Stimulated activated CD4-positive, alpha-beta T cell treated with anti-CD3 and anti-CD28 coated beads, Interleukin-4, amount 100 ng/mL, for 48 hours (primary cell): ENCODE data around the gene MRPL43.
A peak's percentile ranks its signal among the peaks of the same experiment; 100 is the strongest.
"Not testable (repeated sequence)": the region's sequence is repeated elsewhere in the genome, so short reads cannot be mapped to it uniquely, and the experiment has no call there.

Experiments
- DNase-seq, 2 donors: peaks; one replicate each; pipeline ENCODE4 v3.0.0-alpha.2; 2020; ENCODE audit warnings: low read depth in 2 of 2

Gene MRPL43

DNA sequence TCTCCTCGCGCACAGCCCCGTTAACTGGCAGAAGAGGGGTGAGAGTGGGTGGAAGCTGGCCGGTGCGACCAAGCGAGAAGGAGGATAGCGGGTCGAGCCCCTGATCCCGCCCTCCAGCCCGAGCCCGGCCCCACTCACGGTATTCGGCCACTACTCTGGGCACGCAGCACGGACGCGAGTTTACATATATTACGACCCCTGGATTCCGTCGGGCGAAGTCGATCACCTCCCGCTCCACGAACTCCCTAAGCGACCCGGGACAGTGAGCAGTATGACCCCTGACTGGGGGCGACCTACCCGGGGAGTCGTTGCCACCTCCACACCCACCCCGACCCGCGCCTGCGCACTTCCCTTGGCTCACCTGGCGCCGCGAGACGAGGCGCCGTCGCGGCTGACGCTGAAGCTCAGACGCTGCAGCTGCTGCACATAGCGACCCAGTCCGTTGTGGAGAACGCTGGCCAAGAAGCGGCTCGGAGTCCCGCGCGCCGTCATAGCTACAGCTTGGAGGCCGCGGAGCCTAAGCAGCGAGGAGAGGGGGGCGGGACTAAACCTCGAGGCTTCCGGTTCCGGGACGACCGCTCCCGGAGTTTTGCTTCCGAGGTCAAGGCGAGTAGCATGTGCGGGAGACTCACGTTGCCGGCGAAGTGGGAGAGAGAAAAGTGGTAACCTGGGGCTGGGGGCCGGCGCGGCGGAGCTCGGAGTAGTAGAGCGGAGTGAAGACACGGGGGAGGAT is at the start of gene MRPL43, which contains the start of gene TWNK:
Gene MRPL43, minus strand, starts transcription at position 546 of the 733 bp plus-strand sequence. Its CDS starts 54 bp downstream, at position 492.
Gene TWNK, plus strand, starts transcription at position 592 of the 733 bp plus-strand sequence. CDS start 668 bp downstream, outside the sequence.
- peak; percentile 78 to 83 for DNase-seq

DNA sequence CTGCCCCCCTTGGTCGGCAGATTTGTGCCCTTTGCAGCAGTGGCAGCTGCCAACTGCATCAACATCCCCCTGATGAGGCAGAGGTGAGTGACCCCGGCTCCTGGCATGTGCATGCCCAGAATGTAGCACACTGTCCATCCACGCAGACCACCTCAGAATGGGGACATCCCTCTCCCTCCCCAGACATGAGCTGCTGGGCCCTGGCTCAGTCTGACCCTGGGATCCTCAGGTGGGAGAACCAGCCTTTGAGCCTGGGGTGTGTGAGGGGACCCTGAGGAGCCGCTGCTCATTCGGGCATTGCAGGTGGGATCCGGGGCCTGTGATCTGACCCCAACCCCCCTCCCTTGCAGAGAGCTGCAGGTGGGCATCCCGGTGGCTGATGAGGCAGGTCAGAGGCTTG is 49.4 kb upstream of the MRPL43 start:
- no peak for DNase-seq

DNA sequence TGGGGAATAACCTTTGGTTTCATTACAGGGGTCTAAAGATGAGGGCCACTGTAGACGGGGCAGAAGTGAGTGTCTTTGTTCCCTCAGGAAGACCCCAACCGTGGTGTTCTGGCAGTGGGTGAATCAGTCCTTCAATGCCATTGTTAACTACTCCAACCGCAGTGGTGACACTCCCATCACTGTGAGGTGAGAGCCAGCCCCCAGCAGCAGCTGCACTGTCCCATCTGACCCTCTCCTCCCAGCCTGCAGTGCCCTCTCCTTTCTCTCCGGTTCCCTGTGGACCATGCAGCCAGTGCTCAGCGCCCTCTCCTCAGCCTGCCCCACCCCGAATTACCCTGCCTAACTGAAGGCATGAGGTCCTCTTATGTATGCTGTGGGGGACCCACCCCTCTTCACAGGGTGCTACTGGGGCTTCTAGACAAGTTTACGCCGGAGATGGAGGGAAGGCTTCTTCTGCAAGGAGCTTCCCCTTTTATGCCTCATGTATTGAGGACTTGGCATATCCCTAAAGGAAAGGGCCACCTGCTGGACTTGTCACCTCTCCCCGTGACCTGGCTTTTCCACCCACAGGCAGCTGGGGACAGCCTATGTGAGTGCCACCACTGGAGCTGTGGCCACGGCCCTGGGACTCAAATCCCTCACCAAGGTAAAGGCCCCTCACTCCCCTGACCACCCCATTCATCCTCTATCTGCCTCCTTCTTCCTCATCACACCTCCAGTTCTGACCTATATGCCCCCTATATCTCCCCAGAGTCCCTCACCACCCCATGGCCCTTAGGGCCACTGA is 48.8 kb upstream of the MRPL43 start:
- DNase-seq = no peak

DNA sequence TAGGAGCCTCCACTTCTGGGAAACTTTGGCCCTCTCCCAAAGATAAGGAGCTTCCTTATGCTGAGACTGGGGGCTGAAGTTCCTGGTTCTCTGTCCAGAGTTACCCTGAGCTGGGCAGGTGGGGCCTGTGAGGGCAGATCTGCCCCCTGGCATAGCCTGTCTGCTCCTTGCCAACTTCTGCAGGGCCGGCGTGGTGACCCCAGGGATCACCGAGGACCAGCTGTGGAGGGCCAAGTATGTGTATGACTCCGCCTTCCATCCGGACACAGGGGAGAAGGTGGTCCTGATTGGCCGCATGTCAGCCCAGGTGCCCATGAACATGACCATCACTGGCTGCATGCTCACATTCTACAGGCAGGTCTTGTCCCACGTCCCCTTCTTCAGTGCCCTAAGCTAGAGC is 48.0 kb upstream of the MRPL43 start:
- no peak for DNase-seq

DNA sequence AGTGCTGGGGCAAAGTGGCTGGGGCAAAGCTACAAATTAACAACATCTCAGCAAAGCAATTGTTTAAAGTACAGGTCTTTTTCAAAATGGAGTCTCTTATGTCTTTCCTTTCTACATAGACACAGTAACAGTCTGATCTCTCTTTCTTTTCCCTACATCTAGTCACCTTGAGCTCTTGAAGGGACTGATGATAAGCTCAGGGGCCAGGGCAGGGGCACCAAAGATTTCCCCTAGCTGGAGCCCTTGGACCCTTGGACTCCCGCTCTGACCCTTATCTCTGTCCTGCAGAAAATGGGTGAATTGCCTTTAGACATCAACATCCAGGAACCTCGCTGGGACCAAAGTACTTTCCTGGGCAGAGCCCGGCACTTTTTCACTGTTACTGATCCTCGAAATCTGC is 47.1 kb upstream of the MRPL43 start:
- DNase-seq = not testable (repeated sequence)

DNA sequence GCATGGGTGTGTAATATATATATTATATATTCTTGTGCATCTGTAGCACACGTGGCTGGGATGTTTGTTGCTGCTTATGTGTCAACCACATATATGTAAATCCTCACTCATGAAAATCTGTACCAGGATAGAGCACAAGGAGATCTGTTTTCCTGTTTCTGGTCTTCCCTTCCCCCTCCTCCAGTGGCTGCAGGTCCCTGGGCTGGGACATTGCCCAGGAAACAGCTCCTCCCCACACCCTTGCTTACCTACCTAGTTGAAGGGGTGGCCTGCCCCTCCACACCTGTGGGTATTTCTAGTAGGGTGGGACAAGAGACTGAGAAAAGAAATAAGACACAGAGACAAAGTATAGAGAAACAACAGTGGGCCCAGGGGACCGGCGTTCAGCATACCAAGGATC is 46.0 kb upstream of the MRPL43 start:
- no peak for DNase-seq

DNA sequence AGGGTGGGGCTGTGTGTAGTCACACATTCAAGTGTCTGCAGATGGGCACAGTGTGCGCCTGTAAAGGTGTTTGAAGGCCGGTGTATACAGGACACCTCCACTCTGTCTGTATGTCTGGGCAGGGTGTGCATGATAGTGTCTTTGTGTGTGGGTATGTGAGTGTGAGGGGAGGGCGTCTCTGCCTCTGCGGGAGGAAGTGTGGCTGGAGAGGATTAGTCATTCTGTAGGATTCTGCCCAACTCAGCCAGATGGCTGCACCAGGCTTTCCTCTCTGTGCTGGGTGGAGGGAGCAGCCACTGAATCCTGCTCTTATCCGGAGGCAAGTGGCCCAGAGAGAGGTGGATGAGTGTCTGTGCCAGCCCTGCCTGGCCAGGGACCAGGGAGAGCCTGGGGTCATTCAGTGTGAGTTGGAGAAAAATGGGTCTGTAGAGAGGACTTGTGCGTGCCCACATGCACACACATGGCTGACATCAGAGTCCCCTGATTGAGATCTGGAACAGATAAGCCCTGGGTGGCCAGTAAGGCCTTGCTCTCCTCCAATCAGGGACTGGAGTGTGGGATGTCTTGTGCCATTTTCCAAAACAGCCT is 45.4 kb upstream of the MRPL43 start:
- peak; percentile 22 to 55 for DNase-seq

DNA sequence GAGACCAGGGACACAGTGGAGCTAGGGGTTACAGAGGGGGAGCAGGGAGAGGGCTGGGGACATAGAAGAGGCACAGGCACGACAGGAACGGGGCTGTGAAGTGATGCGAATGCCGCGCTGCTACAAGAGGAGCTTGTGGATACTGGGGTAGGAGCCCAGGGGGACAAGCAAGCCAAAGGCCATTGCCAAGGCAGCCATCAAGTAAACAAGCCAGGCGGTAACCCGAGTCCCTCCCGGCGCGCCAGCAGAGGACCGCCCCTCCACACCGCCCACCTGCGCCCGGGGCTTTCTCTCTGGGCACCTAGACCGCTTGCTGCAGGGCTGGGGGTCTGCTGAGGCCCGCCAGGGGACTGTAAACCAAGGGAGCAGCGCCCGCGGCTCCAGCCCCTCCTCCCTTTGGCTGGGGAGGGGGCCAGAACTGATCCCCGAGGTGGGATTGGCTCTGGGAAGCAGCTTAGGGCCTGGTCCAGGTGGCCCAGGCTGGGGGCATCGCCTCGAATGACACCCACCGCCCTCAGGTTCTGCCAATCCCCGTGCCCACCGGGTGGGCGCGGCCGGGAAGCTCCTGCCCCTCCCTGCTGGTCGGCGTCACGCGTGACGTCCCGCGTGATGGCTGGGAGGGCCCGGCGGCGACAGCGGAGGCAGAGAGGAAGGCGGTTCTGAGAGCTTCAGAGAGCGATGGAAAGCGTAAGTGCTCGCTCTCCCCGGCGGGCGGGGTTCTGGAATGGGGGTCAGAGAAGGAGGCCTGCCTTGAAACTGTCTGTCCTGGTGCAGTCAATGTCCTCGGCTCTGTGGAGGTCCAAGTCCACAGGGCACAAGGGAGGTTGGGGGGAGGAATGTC is 44.7 kb upstream of the MRPL43 start:
- DNase-seq = peak; percentile 62 to 63

DNA sequence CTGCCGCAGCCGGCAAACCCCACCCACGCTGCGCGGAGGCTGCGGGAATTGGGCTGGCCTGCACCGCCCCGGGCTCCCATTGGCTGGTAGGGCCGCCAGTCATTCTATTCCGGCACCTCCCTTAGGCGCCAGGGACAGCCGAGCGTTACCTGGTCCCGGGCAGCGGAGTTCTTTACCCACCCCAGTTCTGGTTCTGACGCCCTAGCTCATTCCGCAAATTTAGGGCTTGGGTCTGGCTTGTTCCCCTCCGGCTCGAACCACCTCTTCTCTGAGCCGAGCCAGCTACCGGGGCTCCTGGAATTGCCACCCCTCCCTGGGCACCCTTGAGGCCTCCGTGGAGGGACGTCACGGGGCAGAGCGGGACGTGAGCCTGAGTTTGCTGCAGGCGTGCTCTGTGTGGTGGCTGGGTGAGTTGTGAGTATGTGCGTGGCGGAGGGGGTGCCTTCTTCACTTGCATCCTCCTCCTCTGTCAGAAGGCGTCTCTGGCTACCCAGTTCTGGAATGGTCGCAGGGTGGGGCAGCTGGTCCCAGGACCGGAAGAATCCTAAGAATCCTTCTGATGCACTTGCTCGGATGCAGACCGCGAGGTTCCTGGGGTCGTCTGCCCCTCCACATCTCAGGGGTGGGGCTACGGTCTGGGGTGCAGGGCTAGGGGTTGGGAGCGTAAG is 44.0 kb upstream of the MRPL43 start, which contains the start of the genes PDZD7 and SFXN3:
Gene PDZD7, minus strand, starts transcription at position 2 of the 668 bp plus-strand sequence. CDS start 910 bp downstream, outside the sequence.
Gene SFXN3, plus strand, starts transcription at position 107 of the 668 bp plus-strand sequence. CDS start 3,461 bp downstream, outside the sequence.
- DNase-seq = peak; percentile 97 to 98

DNA sequence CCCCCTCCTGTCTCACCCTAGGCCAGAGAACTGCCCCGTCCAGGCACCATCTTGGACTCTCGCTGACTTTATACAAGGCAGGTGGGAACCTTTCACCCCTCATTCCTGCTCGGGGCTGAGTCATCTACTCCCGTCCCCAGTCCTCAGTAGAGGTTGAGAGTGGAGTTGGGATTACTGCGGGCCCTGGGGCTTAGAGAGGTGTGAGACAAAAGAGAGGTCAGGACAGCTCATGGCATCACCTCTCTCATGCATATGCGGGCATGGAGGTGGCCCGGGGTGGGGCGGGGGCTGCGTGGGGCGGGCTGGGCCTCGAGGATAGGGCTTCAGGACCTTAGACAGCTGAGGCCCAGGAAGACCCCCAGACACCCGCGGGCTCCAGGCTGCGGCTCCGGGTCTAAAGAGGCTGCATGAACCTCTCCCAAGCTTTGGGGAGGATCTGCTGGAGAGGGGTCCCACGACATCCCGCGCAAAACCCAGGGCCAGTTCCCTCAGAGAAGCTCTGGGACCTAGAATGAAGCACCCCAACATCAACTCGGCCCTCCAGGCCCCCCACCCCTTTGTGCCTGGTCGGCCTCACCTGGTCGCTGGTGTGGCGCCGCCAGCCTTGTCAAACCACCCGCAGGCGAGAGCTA is 43.3 kb upstream of the MRPL43 start:
- no peak for DNase-seq

DNA sequence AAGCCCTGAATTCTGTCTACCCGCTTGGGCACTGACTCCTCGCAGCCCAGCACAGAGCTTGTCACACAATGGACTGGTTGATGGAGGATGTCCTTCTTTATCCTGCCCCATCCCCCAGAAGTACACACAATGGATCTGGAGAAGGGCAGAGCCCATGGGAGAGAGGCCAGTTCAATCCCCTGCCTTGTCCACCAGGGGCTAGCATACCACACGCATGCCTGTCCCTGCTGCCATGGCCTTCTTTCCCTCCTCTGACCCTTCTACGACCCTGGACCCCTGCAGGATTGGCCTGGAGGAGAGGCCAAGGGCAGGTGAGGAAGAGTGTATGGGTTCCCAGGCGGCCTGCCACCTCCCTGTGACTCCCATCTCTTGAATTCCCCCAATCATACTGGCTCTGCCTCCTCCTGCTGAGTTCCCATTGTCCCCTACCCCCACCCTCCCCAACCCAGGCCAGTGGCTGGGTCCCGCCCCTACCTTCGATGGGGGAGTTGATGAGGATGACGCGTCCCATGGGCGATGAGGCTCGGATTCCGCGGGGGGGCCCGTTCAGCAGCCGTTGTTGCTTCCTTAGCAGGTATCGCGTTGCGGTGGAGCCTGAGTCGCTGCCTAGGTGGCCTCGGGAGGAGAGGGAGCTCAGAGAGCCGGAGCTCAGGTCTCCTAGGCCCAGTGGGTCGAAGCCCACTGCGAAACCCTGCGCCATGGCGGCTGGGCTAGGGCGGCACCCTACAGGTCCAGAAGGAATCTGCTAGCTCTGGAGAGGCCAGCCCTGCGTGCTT is 42.4 kb upstream of the MRPL43 start:
- no peak for DNase-seq

DNA sequence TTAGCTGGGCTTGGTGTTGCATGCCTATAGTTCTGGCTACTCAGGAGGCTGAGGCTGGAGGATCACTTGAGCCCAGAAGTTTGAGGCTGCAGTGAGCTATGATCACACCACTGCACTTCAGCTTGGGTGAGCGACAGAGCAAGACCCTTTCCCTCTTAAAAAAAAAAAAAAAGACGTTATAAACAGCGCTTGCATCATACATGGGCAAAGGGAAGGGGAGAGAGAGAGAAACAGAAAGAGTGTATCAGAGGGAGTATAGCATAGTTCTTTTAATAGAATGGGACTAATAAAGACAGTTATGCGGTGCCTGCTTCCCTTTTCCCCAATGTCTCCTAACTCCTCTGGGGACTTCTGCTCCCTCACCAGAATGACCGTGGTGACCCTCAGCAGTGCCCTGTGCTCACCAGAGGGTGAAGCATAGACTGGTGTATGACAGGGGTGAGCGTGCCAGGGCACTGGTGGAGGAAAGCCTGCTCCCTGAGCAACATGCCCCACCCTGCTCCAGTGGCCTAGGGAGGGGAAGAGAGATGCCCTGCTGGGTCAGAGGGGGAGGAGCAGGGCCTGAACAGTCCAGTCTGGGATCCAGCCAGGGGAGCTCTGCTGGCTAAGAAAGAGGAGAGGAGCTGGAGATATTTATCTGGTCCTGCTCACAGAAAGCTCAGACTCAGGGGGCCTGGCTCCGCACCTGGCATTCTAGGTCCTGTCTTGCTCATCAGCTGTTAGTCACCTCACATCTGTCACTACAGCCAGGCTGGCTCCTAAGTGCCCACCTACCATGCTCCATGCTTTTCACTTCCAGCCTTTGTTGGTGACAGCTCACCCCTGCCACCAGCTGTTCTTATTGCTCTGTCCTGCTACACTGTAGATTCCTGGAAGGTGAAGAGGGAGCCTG is 41.4 kb upstream of the MRPL43 start:
- DNase-seq = no peak

DNA sequence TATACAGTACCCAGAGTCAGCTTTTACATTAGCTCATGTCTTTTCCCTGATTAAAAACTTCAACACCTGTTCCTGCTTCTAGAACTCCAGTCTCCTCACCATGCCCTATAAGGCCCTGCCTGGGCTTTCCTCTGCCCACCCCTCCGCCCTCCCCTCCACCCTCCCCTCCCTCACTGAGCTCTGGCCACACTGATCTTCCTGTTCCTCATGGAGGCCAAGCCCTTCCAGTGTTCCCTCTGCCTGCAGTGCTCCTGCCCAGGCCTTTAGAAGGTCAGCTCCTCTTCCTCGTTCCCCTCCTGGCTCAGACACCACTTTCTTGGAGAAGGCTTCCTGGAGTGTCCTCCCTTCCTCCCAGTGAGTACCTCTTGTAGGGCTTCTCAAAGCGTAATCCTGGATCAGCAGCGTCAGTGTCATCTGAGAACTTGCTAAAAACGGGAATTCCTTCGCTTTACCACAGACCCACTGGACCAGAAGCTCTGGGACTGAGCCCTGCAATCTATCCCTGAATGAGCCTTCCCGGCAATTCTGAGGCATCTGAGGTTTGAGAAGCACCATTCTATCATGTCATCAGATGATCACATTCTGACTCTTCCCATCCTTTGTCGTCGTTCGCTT is 39.9 kb upstream of the MRPL43 start:
- DNase-seq = no peak

DNA sequence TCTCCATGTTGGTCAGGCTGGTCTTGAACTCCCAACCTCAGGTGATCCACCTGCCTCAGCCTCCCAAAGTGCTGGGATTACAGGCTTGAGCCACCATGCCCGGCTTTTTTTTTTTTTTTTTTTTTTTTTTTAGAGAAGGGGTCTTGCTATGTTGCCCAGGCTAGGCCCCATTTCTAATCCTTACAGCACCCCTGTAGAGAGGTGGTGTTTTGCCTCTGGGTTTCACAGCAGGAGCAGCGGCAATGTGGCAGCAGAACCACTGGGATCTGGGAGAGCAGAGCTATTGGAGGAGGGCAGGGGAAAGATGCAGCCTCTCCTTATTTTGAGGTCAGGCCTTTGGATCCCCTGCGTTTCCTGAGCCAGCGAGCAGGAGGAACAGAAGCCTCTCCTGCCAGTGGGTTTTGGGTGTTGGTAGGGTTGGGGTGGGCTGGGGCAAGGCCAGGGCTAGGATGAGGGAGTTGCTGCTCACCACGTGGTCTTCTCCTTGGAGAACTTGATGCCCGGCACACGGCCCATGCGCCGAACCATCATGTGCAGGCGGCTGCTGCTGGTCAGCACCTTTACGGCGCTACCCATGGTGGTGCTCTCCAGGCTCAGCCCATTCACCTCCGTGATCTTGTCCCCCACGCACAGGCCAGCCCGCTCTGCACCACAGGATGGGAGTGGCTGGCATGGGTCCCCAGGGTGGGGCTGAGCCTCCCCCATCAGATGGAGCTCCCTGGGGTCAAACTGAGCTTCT is 35.8 kb upstream of the MRPL43 start:
- DNase-seq = no peak

DNA sequence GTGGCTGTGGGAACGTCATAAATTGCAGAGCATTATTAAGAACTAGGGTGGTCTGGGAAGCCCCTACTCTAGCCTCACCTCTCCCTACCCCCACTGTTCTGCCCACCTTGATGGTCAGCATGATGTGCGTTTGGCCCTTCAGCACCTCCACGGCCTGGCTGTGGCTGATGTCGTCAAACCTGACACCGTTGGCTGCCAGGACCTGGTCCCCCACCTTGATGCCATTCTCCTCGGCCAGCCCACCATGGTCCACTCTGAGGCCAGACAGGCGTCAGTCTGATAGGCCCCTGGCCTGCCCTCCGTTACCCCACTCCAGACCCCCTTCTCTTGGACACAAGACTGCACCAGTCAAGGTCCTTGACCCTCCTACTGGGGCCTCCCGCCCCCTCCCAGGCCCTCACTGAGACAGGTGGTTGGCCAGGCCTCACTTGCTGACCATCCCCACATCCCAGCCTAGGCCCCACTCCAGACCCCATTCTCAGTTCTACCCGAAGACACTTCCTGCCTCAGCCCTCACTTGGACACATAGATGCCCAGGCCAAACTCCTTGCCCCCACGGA is 34.5 kb upstream of the MRPL43 start:
- no peak for DNase-seq

DNA sequence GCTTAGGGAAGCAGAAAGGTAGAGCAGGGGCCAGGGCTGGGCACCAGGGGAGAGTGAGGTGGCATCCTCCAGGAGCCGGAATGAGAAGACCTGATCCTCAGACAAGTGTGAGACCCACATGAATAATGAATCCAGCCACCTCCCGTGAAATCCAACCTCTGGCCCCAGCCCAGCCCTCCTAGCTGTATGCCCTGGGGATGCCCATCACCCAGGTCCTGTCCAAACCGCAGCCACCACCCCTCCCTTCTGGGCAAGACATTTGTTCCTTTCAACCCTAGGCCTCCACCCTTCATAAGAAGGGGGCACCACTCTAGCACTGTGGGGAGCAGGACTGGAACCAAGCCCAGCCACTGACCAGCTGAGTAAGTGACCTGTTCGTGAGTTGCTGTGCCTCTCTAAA is 33.9 kb upstream of the MRPL43 start:
- DNase-seq = no peak
